Lower leg skin (tissue), 3 donors: Measurements from ENCODE around the gene DLX4.

Experiments used
- CTCF ChIP-seq, 3 donors: fragments of 450-650 bp; IDR thresholded peaks; one replicate each; pipeline ENCODE4 v1.5.1; 2016; ENCODE audit warnings: antibody characterized with exemption in 3 of 3, mild to moderate bottlenecking in 3 of 3, moderate library complexity in 2 of 3
- POLR2A ChIP-seq, 2 donors: fragments of 450-650 bp; IDR thresholded peaks; one replicate each; pipeline ENCODE4 v1.6.1; 2016 to 2017; ENCODE audit warnings: antibody characterized with exemption in 2 of 2, mild to moderate bottlenecking in 1 of 2, moderate library complexity in 1 of 2

- TF ChIP-seq CTCF (IDR thresholded peaks at IDR 0.05) = no peak
- TF ChIP-seq POLR2A (IDR thresholded peaks at IDR 0.05) = no peak
Measured at GRCh38 chr17:49935526-49936210, 33.3 kb upstream of the DLX4 start.
